HFFc6 (cell line): ENCODE data around the gene RGMA. TPM values are rescaled to one million over a fixed set of nuclear protein-coding genes. Genes with fewer than 3 reads are reported as not detected.

ENCODE experiments used
- DNase-seq: peaks from one replicate; pipeline ENCODE4 v3.0.0-alpha.2; 2018
- H3K27ac Mint-ChIP-seq: 2 replicates; pipeline ENCODE4 v1.8.0; 2020; ENCODE audit warnings: mild to moderate bottlenecking, mixed read lengths
- H3K27me3 Mint-ChIP-seq: 2 replicates; pipeline ENCODE4 v1.8.0; 2021; ENCODE audit warnings: mild to moderate bottlenecking, moderate library complexity, mixed read lengths; ENCODE audit not compliant: insufficient read depth
- H3K36me3 Mint-ChIP-seq: 2 replicates; pipeline ENCODE4 v1.8.0; 2021; ENCODE audit warnings: low read depth, mixed read lengths
- H3K4me1 Mint-ChIP-seq: 2 replicates; pipeline ENCODE4 v1.8.0; 2020; ENCODE audit warnings: low read depth, mixed read lengths
- H3K4me3 Mint-ChIP-seq: 2 replicates; pipeline ENCODE4 v1.8.0; 2020; ENCODE audit warnings: mild to moderate bottlenecking, moderate library complexity, mixed read lengths
- H3K9me3 Mint-ChIP-seq: 2 replicates; pipeline ENCODE4 v1.8.0; 2020; ENCODE audit warnings: mild to moderate bottlenecking, mixed read lengths
- CTCF ChIP-seq: fragments of 200-600 bp; sonication (generic); IDR thresholded peaks from 2 replicates; pipeline ENCODE4 v1.5.0; 2021; ENCODE audit warnings: antibody characterized with exemption, mild to moderate bottlenecking
- total RNA-seq, 6 experiments: library from RNA; stranded (reverse); fragmentation: NEBNext Ultra II Directional; extraction: Animal tissue kit (Norgen Biotek cat#: 25700); gene quantifications; 2 replicates in 1 of 6; 3 replicates in 5 of 6; pipeline ENCODE4 v1.2.3, GENCODE V29; 2021

RGMA gene
- total RNA-seq, 6 experiments from 2014 or later, result 0.07 to 0.32 (median 0.19) TPM; not detected in 1

DNA sequence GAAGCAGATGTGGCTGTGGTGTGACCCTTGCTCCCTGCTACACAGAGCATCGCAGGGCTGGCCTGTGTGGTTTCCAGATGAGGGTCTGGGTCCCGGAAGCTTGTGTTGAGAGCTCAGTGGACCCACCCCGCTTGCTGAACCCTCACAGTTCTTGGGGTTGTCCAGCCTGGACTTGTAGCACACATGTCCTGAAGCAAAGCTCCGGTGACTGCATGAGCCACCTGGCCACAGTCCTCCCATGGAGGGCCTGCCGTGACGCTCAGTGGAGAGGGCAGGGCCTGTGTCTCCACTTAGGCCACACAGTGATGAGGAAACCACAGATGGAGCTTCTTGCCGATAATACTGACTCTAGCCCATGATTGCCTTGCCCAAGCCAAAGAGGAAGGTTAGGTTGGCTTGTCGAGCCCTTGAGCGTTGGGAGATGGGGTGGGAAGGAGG, 62.6 kb downstream of the RGMA start:
- H3K36me3 Mint-ChIP-seq, result peaks cover 43% of the 10 kb centered on the region
- H3K4me3 Mint-ChIP-seq, result no peak overlapping the region
- H3K4me1 Mint-ChIP-seq, result peaks cover 37% of the 10 kb centered on the region

DNA sequence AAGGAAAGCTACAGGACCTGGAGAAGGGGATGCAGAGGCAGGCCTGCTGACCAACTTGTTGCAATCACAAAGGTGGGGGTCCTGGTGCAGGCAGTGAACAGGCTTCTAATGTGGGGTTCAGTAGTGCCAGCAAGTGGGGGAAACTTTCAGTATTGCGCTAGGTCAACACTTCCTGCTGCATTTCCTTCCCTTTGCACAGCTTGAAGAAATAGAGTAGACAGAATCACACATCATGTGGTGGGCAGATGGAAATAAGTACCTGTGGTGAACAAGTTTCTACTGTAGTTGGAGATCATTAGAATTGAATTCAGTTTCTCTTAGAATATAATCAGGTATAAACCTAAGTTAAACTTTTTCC, 63.4 kb downstream of the RGMA start:
- peaks cover 35% of the 10 kb centered on the region for H3K4me1 Mint-ChIP-seq
- no peak for TF ChIP-seq CTCF
- peaks cover 48% of the 10 kb centered on the region for H3K36me3 Mint-ChIP-seq
- no peak overlapping the region for H3K4me3 Mint-ChIP-seq
- DNase-seq, result no peak
- H3K9me3 Mint-ChIP-seq, result no peaks in the 10 kb centered on the region; the same call in 1 of the 2 replicates
- no peak overlapping the region for H3K27ac Mint-ChIP-seq
- H3K27me3 Mint-ChIP-seq, result peaks cover 22% of the 10 kb centered on the region

More for the DNA sequence above, 62.6 kb downstream of the RGMA start:
- no peak overlapping the region for H3K27ac Mint-ChIP-seq
- DNase-seq, result no peak
- H3K9me3 Mint-ChIP-seq, result no peaks in the 10 kb centered on the region; the same call in 1 of the 2 replicates
- peaks cover 27% of the 10 kb centered on the region for H3K27me3 Mint-ChIP-seq
- no peak for TF ChIP-seq CTCF

DNA sequence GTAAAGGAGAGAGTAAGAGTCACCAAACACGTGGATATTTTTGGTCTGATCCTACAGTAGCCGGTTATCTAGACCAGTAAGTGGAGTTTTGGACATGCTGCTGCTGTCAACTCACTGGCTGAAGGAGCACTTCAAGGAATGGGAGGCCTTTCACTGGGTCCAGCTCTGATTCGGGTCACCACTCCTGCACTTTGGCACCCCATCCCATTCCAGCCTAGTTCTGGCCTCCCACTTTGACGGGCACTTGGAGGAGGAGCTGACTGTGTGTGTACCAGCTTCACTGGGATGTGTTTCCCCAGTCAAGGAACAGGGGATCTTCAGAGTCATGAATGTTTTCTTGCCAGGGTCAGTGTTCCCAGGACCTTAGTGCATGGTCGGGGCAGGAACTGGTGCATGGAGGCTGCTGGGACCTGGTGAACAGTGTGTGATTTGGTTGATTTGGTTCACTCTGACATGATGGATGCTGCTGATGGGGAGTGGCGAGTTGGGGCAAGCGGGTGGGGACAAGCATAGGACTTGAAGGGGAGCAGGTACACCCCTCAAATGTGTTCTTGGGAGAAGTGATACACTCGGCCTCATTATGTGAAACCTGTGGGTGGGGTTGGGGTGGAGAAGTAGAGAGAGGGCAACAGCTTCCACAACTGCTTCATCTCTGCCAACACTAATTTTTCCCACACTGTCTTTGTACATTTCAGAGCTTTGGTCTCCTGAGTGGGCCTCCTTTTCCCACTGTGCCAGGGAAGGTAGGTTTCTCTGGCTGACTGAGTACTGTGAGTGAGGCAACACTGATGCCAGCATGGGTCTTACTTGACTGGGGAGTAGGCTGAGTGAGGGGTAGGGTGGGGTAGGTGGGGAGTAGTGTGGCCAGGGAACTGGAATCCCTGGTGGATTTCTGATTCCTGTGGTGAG, 64.0 kb downstream of the RGMA start:
- Mint-ChIP-seq H3K9me3 (no peaks in the 10 kb centered on the region; the same call in 1 of the 2 replicates), H3K36me3 (peaks cover 55% of the 10 kb centered on the region), H3K4me3 (no peak overlapping the region; the same call in 1 of the 2 replicates), H3K27me3 (peaks cover 18% of the 10 kb centered on the region), H3K4me1 (peaks cover 29% of the 10 kb centered on the region), H3K27ac (peak overlapping the region; percentile 37; the same call in 1 of the 2 replicates)
- DNase-seq, result no peak
- no peak for TF ChIP-seq CTCF

- Mint-ChIP-seq H3K9me3 (no peaks in the 10 kb centered on the region; the same call in 1 of the 2 replicates), H3K36me3 (peaks cover 59% of the 10 kb centered on the region), H3K4me1 (peaks cover 22% of the 10 kb centered on the region), H3K27ac (no peak overlapping the region), H3K4me3 (no peak overlapping the region), H3K27me3 (peaks cover 11% of the 10 kb centered on the region)
- TF ChIP-seq CTCF, result no peak
- no peak for DNase-seq
These were observed 64.7 kb downstream of the RGMA start for GRCh38 chr15:93024293-93024692.

DNA sequence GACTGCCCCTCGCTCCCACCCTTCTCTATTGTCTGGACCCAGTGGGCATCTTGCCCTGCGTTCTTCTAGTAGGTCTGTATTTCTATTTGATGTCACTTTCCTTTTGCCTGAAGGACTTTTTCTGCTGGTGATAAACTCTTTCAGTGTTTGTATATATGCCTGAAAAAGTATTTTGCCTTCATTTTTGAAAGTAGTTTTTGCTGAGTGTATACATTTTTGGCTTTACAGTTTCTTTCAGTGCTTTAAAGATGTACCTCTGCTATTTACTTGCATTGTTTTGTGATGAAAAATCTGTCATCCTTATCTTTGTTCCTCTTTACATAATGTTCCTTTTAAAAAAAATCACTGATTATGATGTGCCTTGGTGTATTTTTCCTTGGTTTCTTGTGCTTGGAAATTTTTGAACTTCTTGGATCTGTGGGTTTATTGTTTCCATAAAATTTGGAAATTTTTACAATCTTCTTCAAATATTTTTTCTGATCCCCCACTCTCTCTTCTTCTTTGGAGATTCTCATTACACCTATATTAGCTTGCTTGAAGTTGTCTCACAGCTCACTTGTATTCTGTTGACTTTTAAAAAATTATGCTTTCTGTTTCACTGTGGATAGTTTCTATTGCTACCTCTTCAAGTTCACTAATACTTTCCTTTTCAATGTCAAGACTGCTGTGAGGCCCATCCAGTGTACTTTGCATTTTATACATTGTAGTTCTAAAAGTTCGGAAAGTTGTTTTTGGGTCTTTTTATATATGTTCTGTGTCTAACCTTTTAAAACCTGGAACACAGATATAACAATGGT, 67.8 kb downstream of the RGMA start:
- no peak for DNase-seq
- TF ChIP-seq CTCF, result no peak
- peaks cover 10% of the 10 kb centered on the region for H3K27me3 Mint-ChIP-seq
- H3K4me3 Mint-ChIP-seq, result no peak overlapping the region
- H3K4me1 Mint-ChIP-seq, result peaks cover 6% of the 10 kb centered on the region; the same call in 1 of the 2 replicates
- no peaks in the 10 kb centered on the region for H3K9me3 Mint-ChIP-seq
- H3K36me3 Mint-ChIP-seq, result peaks cover 75% of the 10 kb centered on the region
- no peak overlapping the region for H3K27ac Mint-ChIP-seq
